ENCODE results near the gene RFC4. TPM values are rescaled to one million over a fixed set of nuclear protein-coding genes. Genes with fewer than 3 reads are reported as not detected.

The RFC4 gene
- total RNA-seq, 1 experiment from 2014 or later = 70.7 TPM

GRCh38 chr3:186784820-186785494 lies 21.3 kb downstream of the RFC4 start:
- in situ Hi-C loops (cut with HindIII; ENCODE audit: low pct_unique_long_range_greater_than_20kb, low sequenced_read_pairs) = no loop called here
- Histone ChIP-seq H3K27me3 (ENCODE audit: control insufficient read depth, insufficient read depth, low read length) (no peaks in the 10 kb centered on the region), H3K9me3 (ENCODE audit: control insufficient read depth, insufficient read depth, low read depth, low read length) (no peaks in the 10 kb centered on the region), H3K27ac (ENCODE audit: low read length) (peak overlapping the region; percentile 100), H3K36me3 (ENCODE audit: control insufficient read depth, insufficient read depth, low read length) (peaks cover 57% of the 10 kb centered on the region), H3K4me3 (ENCODE audit: low read depth in 2 of 2, low read length in 2 of 2) (peak overlapping the region; percentile 96 to 97), H3K4me1 (ENCODE audit: control insufficient read depth, insufficient read depth, low read length) (peaks cover 51% of the 10 kb centered on the region)
- POLR2A ChIA-PET = interaction anchor here (0.5 to 2.0 kb wide), 2 partner anchors 16 to 215 kb away, joined by 7 to 10 read pairs; partner anchors contain the start of gene DNAJB11
- ATAC-seq (no peak), DNase-seq (ENCODE audit: low read depth, low spot score) (no peak)
- no peak for TF ChIP-seq CTCF (IDR thresholded peaks at IDR 0.05)
- TF ChIP-seq REST (IDR thresholded peaks at IDR 0.05; ENCODE audit: insufficient read depth in 1 of 2, low read depth in 2 of 2, low read length in 1 of 2) = no peak
- TF ChIP-seq SIN3A (IDR thresholded peaks at IDR 0.05; ENCODE audit: borderline replicate concordance, insufficient read depth, low read depth, low read length) = no peak
- TF ChIP-seq TCF7L2 (IDR thresholded peaks at IDR 0.05; ENCODE audit: low read depth, low read length) = no peak
- no peak; the same call in none of the 2 replicates for TF ChIP-seq POLR2AphosphoS5 (IDR thresholded peaks at IDR 0.05; ENCODE audit: low read depth, low read length)
- BruUV-seq (replicated peaks) = no TSS peak
- CTCF ChIA-PET = no interaction called here
- intact Hi-C loops (cut with micrococcal nuclease; ENCODE audit: unreplicated experiment) = no loop called here

GRCh38 chr3:186783731-186784515 lies 22.4 kb downstream of the RFC4 start:
- peaks cover 52% of the 10 kb centered on the region for H3K36me3 ChIP-seq (ENCODE audit: control insufficient read depth, insufficient read depth, low read length)
- in situ Hi-C loops (cut with HindIII; ENCODE audit: low pct_unique_long_range_greater_than_20kb, low sequenced_read_pairs) = no loop called here
- BruUV-seq (replicated peaks) = TSS peak; percentile 77

More at GRCh38 chr3:186783731-186784515, 22.4 kb downstream of the RFC4 start:
- Histone ChIP-seq H3K9me3 (ENCODE audit: control insufficient read depth, insufficient read depth, low read depth, low read length) (no peaks in the 10 kb centered on the region), H3K4me1 (ENCODE audit: control insufficient read depth, insufficient read depth, low read length) (peaks cover 41% of the 10 kb centered on the region), H3K27ac (ENCODE audit: low read length) (peak overlapping the region; percentile 100), H3K27me3 (ENCODE audit: control insufficient read depth, insufficient read depth, low read length) (no peaks in the 10 kb centered on the region), H3K4me3 (ENCODE audit: low read depth in 2 of 2, low read length in 2 of 2) (peak overlapping the region; percentile 96 to 97)
- ChIA-PET CTCF (interaction anchor here (1.0 kb wide), 1 partner anchor 169 kb away, joined by 3 read pairs; no protein-coding TSS in a partner anchor), POLR2A (interaction anchor here (0.5 to 2.0 kb wide), 3 partner anchors 206 to 846 kb away, joined by 3 to 10 read pairs (median 8); partner anchors contain the start of genes DNAJB11 and TRA2B)
- TF ChIP-seq REST (IDR thresholded peaks at IDR 0.05; ENCODE audit: insufficient read depth in 1 of 2, low read depth in 2 of 2, low read length in 1 of 2) (no peak; a peak in 2 of 4 replicates), POLR2AphosphoS5 (IDR thresholded peaks at IDR 0.05; ENCODE audit: low read depth, low read length) (0 out of 2 replicates have a peak, but pooled peaks have one; percentile 12)
- peak; percentile 76 for ATAC-seq
- DNase-seq (ENCODE audit: low read depth, low spot score) = no peak
- intact Hi-C loops (cut with micrococcal nuclease; ENCODE audit: unreplicated experiment) = no loop called here

All from Panc1 (cell line).